CD4-positive, alpha-beta memory T cell (primary cell): ENCODE data around the gene CTNNA1. TPM values are rescaled to one million over a fixed set of nuclear protein-coding genes. Genes with fewer than 3 reads are reported as not detected.

Source experiments
- CTCF ChIA-PET: fragments of 350-600 bp; sonication (Branson Sonifier 250); formaldehyde crosslinking; loops from one replicate; lab custom pipeline; 2021; ENCODE audit warnings: inconsistent platforms; ENCODE audit not compliant: partially characterized antibody; lab: Charles Lee
- POLR2A ChIA-PET: fragments of 350-600 bp; sonication (Branson Sonifier 250); formaldehyde crosslinking; loops from one replicate; lab custom pipeline; 2021; ENCODE audit not compliant: partially characterized antibody; lab: Charles Lee
- DNase-seq, 5 donors: peaks; one replicate each; pipeline versions ENCODE4 v3.0.0 to v3.0.0-alpha.2; 2020 to 2022; ENCODE audit warnings: mixed read lengths in 1 of 5
- H3K27ac ChIP-seq: one replicate; pipeline ENCODE4 v1.7.0; 2013; ENCODE audit warnings: low read depth, low read length
- H3K27me3 ChIP-seq: 2 replicates; pipeline ENCODE4 v1.7.0; 2013; ENCODE audit warnings: mild to moderate bottlenecking, low read length, moderate library complexity; ENCODE audit not compliant: insufficient read depth
- H3K36me3 ChIP-seq: 2 replicates; pipeline ENCODE4 v1.7.0; 2013; ENCODE audit warnings: mild to moderate bottlenecking, low read length, moderate library complexity; ENCODE audit not compliant: insufficient read depth
- H3K4me1 ChIP-seq: 2 replicates; pipeline ENCODE4 v1.7.0; 2013; ENCODE audit warnings: mild to moderate bottlenecking, low read length, moderate library complexity; ENCODE audit not compliant: insufficient read depth
- H3K4me3 ChIP-seq, 2 donors: one replicate each; pipeline ENCODE4 v1.7.0; 2013; ENCODE audit warnings: low read length in 2 of 2, mild to moderate bottlenecking in 1 of 2
- H3K9me3 ChIP-seq, 2 donors: one replicate each; pipeline ENCODE4 v1.7.0; 2013; ENCODE audit warnings: low read length in 2 of 2, control low read depth in 1 of 2; ENCODE audit not compliant: control insufficient read depth in 1 of 2
- H3K27ac Mint-ChIP-seq, 7 donors: one replicate each; pipeline ENCODE4 v1.8.0; 2020 to 2021; ENCODE audit warnings: mixed read lengths in 7 of 7, mild to moderate bottlenecking in 6 of 7, inconsistent platforms in 3 of 7, moderate library complexity in 3 of 7
- H3K27me3 Mint-ChIP-seq, 2 donors: one replicate each; pipeline ENCODE4 v1.8.0; 2020 to 2021; ENCODE audit warnings: mixed read lengths in 2 of 2
- H3K36me3 Mint-ChIP-seq, 2 donors: one replicate each; pipeline ENCODE4 v1.8.0; 2020 to 2021; ENCODE audit warnings: mixed read lengths in 2 of 2, inconsistent platforms in 1 of 2, mild to moderate bottlenecking in 1 of 2
- H3K4me1 Mint-ChIP-seq, 4 donors: one replicate each; pipeline ENCODE4 v1.8.0; 2020 to 2021; ENCODE audit warnings: mixed read lengths in 4 of 4, mild to moderate bottlenecking in 1 of 4
- H3K4me3 Mint-ChIP-seq, 8 donors: one replicate each; pipeline ENCODE4 v1.8.0; 2020 to 2021; ENCODE audit warnings: mixed read lengths in 8 of 8, mild to moderate bottlenecking in 7 of 8, moderate library complexity in 6 of 8, inconsistent platforms in 3 of 8
- H3K9me3 Mint-ChIP-seq, 8 donors: one replicate each; pipeline ENCODE4 v1.8.0; 2020 to 2021; ENCODE audit warnings: mixed read lengths in 8 of 8, mild to moderate bottlenecking in 5 of 8, inconsistent platforms in 3 of 8, moderate library complexity in 1 of 8
- intact Hi-C: fragments of 100-400 bp; cut with micrococcal nuclease; formaldehyde crosslinking; loops from one replicate; pipeline ENCODE4 v1.15.1; 2023
- polyA plus RNA-seq, 2 donors: library from polyadenylated mRNA; unstranded; fragments of 300-500 nt; fragmentation: Illumina TruSeq; gene quantifications; one replicate each; pipeline ENCODE4 v1.2.3, GENCODE V29; 2021
- total RNA-seq, 2 experiments: library from RNA; stranded (reverse); gene quantifications; one replicate each; pipeline ENCODE4 v1.2.3, GENCODE V29; 2021

The CTNNA1 gene
- total and polyA plus RNA-seq, 4 experiments from 2014 or later = 10.1 to 26.1 (median 17.4) TPM

GRCh38 chr5:138933522-138934290 is 180.5 kb downstream of the CTNNA1 start:
- ChIA-PET POLR2A (no interaction called here), CTCF (interaction anchor here (1.3 kb wide), 1 partner anchor 108 kb away, joined by 3 read pairs; no protein-coding TSS in a partner anchor)
- Mint-ChIP-seq H3K4me3 (peak overlapping the region in 1 of 8 donors; percentile 55), H3K4me1 (no peaks in the 10 kb centered on the region), H3K36me3 (peaks cover 17 to 21% of the 10 kb centered on the region in 2 donors), H3K27me3 (no peaks in the 10 kb centered on the region), H3K27ac (peak overlapping the region in 1 of 7 donors; percentile 85), H3K9me3 (no peaks in the 10 kb centered on the region)
- Histone ChIP-seq H3K9me3 (no peaks in the 10 kb centered on the region), H3K4me1 (no peaks in the 10 kb centered on the region), H3K36me3 (peaks cover 22% of the 10 kb centered on the region), H3K27ac (no peak overlapping the region), H3K27me3 (no peaks in the 10 kb centered on the region), H3K4me3 (no peak overlapping the region)
- intact Hi-C loops = no loop called here
- no peak for DNase-seq

- Histone ChIP-seq H3K27me3 (no peaks in the 10 kb centered on the region), H3K4me3 (no peak overlapping the region), H3K27ac (no peak overlapping the region), H3K4me1 (no peaks in the 10 kb centered on the region), H3K36me3 (peaks cover 22% of the 10 kb centered on the region), H3K9me3 (no peaks in the 10 kb centered on the region)
- POLR2A ChIA-PET = no interaction called here
- peak overlapping the region in 1 of 7 donors; percentile 42 for H3K27ac Mint-ChIP-seq
- CTCF ChIA-PET = no interaction called here
- no peaks in the 10 kb centered on the region for H3K4me1 Mint-ChIP-seq
- H3K36me3 Mint-ChIP-seq = peaks cover 14 to 21% of the 10 kb centered on the region in 2 donors
- intact Hi-C loops = no loop called here
- no peak for DNase-seq
- no peaks in the 10 kb centered on the region for H3K27me3 Mint-ChIP-seq
- no peak overlapping the region for H3K4me3 Mint-ChIP-seq
- H3K9me3 Mint-ChIP-seq = no peaks in the 10 kb centered on the region
Observed at GRCh38 chr5:138934971-138935370, 181.7 kb downstream of the CTNNA1 start.

- H3K4me1 Mint-ChIP-seq = peaks cover 0 to under 1% (median 0%) of the 10 kb centered on the region in 4 donors
- H3K9me3 Mint-ChIP-seq = no peaks in the 10 kb centered on the region
- Histone ChIP-seq H3K27me3 (no peaks in the 10 kb centered on the region), H3K9me3 (no peaks in the 10 kb centered on the region), H3K36me3 (peaks cover 22% of the 10 kb centered on the region), H3K4me3 (no peak overlapping the region), H3K27ac (no peak overlapping the region), H3K4me1 (no peaks in the 10 kb centered on the region)
- H3K36me3 Mint-ChIP-seq = peaks cover 14 to 17% of the 10 kb centered on the region in 2 donors
- CTCF ChIA-PET = no interaction called here
- POLR2A ChIA-PET = no interaction called here
- intact Hi-C loops = no loop called here
- H3K27me3 Mint-ChIP-seq = no peaks in the 10 kb centered on the region
- no peak overlapping the region for H3K4me3 Mint-ChIP-seq
- peak overlapping the region in 1 of 7 donors; percentile 42 for H3K27ac Mint-ChIP-seq
- DNase-seq = no peak
Observed at GRCh38 chr5:138935466-138935865, 182.2 kb downstream of the CTNNA1 start.

GRCh38 chr5:138936225-138936967 is 183.2 kb downstream of the CTNNA1 start:
- no peaks in the 10 kb centered on the region for H3K4me1 ChIP-seq
- CTCF ChIA-PET = no interaction called here
- H3K27ac ChIP-seq = no peak overlapping the region
- H3K36me3 ChIP-seq = peaks cover 16% of the 10 kb centered on the region
- H3K9me3 ChIP-seq = no peaks in the 10 kb centered on the region
- H3K27ac Mint-ChIP-seq = no peak overlapping the region
- H3K4me3 Mint-ChIP-seq = no peak overlapping the region
- H3K9me3 Mint-ChIP-seq = peaks cover 0 to 2% (median 0%) of the 10 kb centered on the region in 8 donors
- H3K36me3 Mint-ChIP-seq = peaks cover 10 to 12% of the 10 kb centered on the region in 2 donors
- no peaks in the 10 kb centered on the region for H3K27me3 ChIP-seq
- intact Hi-C loops = no loop called here
- POLR2A ChIA-PET = no interaction called here
- no peak for DNase-seq
- peaks cover 3 to 9% (median 6%) of the 10 kb centered on the region in 4 donors for H3K4me1 Mint-ChIP-seq
- no peaks in the 10 kb centered on the region for H3K27me3 Mint-ChIP-seq
- no peak overlapping the region for H3K4me3 ChIP-seq

- POLR2A ChIA-PET = no interaction called here
- Histone ChIP-seq H3K9me3 (no peaks in the 10 kb centered on the region), H3K27me3 (no peaks in the 10 kb centered on the region), H3K4me1 (no peaks in the 10 kb centered on the region), H3K4me3 (no peak overlapping the region), H3K36me3 (peaks cover 12% of the 10 kb centered on the region), H3K27ac (no peak overlapping the region)
- Mint-ChIP-seq H3K4me3 (no peak overlapping the region), H3K9me3 (peaks cover 0 to 4% (median under 1%) of the 10 kb centered on the region in 8 donors), H3K36me3 (peaks cover 9 to 13% of the 10 kb centered on the region in 2 donors), H3K27ac (peak overlapping the region in 1 of 7 donors; percentile 61), H3K27me3 (no peaks in the 10 kb centered on the region), H3K4me1 (peaks cover 3 to 9% (median 6%) of the 10 kb centered on the region in 4 donors)
- intact Hi-C loops = no loop called here
- DNase-seq = no peak
- CTCF ChIA-PET = no interaction called here
Observed at GRCh38 chr5:138936968-138937345, 183.7 kb downstream of the CTNNA1 start.

- no peaks in the 10 kb centered on the region for H3K4me1 ChIP-seq
- no peak overlapping the region for H3K4me3 ChIP-seq
- Mint-ChIP-seq H3K27me3 (no peaks in the 10 kb centered on the region), H3K4me3 (no peak overlapping the region), H3K4me1 (peaks cover 3 to 9% (median 6%) of the 10 kb centered on the region in 4 donors), H3K27ac (no peak overlapping the region), H3K36me3 (peaks cover 8 to 14% of the 10 kb centered on the region in 2 donors), H3K9me3 (peaks cover 0 to 4% (median under 1%) of the 10 kb centered on the region in 8 donors)
- no peak overlapping the region for H3K27ac ChIP-seq
- H3K27me3 ChIP-seq = no peaks in the 10 kb centered on the region
- DNase-seq = no peak
- intact Hi-C loops = no loop called here
- H3K36me3 ChIP-seq = peaks cover 6% of the 10 kb centered on the region
- no peaks in the 10 kb centered on the region for H3K9me3 ChIP-seq
- CTCF ChIA-PET = no interaction called here
- POLR2A ChIA-PET = no interaction called here
Observed at GRCh38 chr5:138937392-138938387, 184.5 kb downstream of the CTNNA1 start.
